ENCODE measurements around the gene SRCAP. TPM values are rescaled to one million over a fixed set of nuclear protein-coding genes. Genes with fewer than 3 reads are reported as not detected.

SRCAP gene
- total RNA-seq, 1 experiment from 2014 or later, result 58.5 TPM

- TF ChIP-seq OVOL2 (CRISPR knock-in tag; IDR thresholded peaks at IDR 0.05; ENCODE audit: borderline replicate concordance) (no peak; the same call in 1 of the 2 replicates), ZNF317 (CRISPR knock-in tag; IDR thresholded peaks at IDR 0.05; ENCODE audit: borderline replicate concordance, low read depth) (peak; percentile 42; the same call in 1 of the 2 replicates)
- TF ChIP-seq, protein P1, sequence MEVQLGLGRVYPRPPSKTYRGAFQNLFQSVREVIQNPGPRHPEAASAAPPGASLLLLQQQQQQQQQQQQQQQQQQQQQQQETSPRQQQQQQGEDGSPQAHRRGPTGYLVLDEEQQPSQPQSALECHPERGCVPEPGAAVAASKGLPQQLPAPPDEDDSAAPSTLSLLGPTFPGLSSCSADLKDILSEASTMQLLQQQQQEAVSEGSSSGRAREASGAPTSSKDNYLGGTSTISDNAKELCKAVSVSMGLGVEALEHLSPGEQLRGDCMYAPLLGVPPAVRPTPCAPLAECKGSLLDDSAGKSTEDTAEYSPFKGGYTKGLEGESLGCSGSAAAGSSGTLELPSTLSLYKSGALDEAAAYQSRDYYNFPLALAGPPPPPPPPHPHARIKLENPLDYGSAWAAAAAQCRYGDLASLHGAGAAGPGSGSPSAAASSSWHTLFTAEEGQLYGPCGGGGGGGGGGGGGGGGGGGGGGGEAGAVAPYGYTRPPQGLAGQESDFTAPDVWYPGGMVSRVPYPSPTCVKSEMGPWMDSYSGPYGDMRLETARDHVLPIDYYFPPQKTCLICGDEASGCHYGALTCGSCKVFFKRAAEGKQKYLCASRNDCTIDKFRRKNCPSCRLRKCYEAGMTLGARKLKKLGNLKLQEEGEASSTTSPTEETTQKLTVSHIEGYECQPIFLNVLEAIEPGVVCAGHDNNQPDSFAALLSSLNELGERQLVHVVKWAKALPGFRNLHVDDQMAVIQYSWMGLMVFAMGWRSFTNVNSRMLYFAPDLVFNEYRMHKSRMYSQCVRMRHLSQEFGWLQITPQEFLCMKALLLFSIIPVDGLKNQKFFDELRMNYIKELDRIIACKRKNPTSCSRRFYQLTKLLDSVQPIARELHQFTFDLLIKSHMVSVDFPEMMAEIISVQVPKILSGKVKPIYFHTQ (CRISPR knock-in tag; IDR thresholded peaks at IDR 0.05), result no peak
Measured at GRCh38 chr16:30775392-30776188, 76.6 kb downstream of the SRCAP start (continued).

DNA sequence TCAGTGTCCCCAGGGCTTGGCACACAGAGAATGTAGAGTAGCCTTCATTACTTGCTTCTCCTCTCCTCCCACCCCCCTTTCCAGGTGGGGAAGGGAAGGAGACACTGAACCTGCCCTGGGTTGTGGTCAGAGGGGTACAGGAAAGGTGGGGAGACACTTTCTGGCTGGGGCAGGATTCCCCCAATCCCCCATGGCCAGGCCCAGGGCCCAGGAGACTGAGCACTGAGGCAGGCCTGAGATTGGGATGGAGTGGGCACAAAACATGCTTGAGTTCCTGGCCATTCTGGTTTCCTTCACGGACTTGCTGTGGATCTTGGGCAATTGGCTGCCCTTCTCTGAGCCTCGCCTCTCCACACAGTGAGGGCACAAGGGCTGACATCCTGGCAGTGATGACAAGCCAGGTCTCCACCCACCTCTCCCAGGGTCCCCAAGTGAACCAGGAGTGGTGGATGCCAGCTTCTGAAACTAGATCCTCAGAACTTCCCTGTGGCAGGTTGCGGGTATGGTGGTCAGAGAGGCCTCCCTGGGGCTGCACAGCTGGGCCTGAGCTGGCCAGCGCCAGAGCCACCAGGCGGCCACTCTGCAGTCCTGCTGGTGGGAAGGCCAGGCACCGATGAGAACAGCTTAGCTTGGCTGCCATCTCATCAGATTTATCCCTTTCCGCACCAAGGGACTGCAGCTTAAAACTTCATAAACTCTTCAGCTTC, 78.8 kb downstream of the SRCAP start:
- ATAC-seq (no peak), DNase-seq (ENCODE audit: low spot score) (no peak)
- POLR2A ChIA-PET, result interaction anchor here (0.7 to 2.2 kb wide), 6 partner anchors 28 to 140 kb away, joined by 3 to 8 read pairs (median 3); partner anchors contain the start of gene PHKG2
- peak overlapping the region; percentile 91 for H3K4me3 Mint-ChIP-seq
- CTCF ChIA-PET, result interaction anchor here (0.6 to 2.1 kb wide), 7 partner anchors 26 to 165 kb away, joined by 3 to 18 read pairs (median 5); no protein-coding TSS in a partner anchor
- peaks cover 25% of the 10 kb centered on the region for H3K4me1 Mint-ChIP-seq
- no peak overlapping the region for H3K27ac Mint-ChIP-seq
- H3K27me3 Mint-ChIP-seq (ENCODE audit: low read depth), result no peaks in the 10 kb centered on the region; the same call in 1 of the 2 replicates
- H3K9me3 Mint-ChIP-seq, result no peaks in the 10 kb centered on the region
- H3K36me3 Mint-ChIP-seq, result peaks cover 15% of the 10 kb centered on the region
- TF ChIP-seq TEAD1 (CRISPR knock-in tag; IDR thresholded peaks at IDR 0.05) (no peak), ZNF219 (CRISPR knock-in tag; IDR thresholded peaks at IDR 0.05; ENCODE audit: borderline replicate concordance) (no peak), FOXJ3 (CRISPR knock-in tag; IDR thresholded peaks at IDR 0.05; ENCODE audit: borderline replicate concordance) (no peak), CDX4 (CRISPR knock-in tag; IDR thresholded peaks at IDR 0.05; ENCODE audit: borderline replicate concordance) (no peak), NR2C2 (CRISPR knock-in tag; IDR thresholded peaks at IDR 0.05) (no peak), CREM (CRISPR knock-in tag; IDR thresholded peaks at IDR 0.05) (no peak), CBFB (CRISPR knock-in tag; IDR thresholded peaks at IDR 0.05; ENCODE audit: low read depth) (no peak), FOXP1 (CRISPR knock-in tag; IDR thresholded peaks at IDR 0.05; ENCODE audit: borderline replicate concordance) (peak; percentile 29; the same call in 1 of the 2 replicates), ELF4 (CRISPR knock-in tag; IDR thresholded peaks at IDR 0.05; ENCODE audit: low read depth) (no peak), NFE2L1 (CRISPR knock-in tag; IDR thresholded peaks at IDR 0.05) (0 out of 2 replicates have a peak, but pooled peaks have one; percentile 15), ATF2 (CRISPR knock-in tag; IDR thresholded peaks at IDR 0.05; ENCODE audit: borderline replicate concordance, low read depth) (no peak), FOXK1 (CRISPR knock-in tag; IDR thresholded peaks at IDR 0.05) (no peak), CTCF (IDR thresholded peaks at IDR 0.05) (no peak)
- TF ChIP-seq, protein P2, sequence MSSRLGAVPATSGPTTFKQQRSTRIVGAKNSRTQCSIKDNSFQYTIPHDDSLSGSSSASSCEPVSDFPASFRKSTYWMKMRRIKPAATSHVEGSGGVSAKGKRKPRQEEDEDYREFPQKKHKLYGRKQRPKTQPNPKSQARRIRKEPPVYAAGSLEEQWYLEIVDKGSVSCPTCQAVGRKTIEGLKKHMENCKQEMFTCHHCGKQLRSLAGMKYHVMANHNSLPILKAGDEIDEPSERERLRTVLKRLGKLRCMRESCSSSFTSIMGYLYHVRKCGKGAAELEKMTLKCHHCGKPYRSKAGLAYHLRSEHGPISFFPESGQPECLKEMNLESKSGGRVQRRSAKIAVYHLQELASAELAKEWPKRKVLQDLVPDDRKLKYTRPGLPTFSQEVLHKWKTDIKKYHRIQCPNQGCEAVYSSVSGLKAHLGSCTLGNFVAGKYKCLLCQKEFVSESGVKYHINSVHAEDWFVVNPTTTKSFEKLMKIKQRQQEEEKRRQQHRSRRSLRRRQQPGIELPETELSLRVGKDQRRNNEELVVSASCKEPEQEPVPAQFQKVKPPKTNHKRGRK (CRISPR knock-in tag; IDR thresholded peaks at IDR 0.05; ENCODE audit: borderline replicate concordance), result no peak
- TF ChIP-seq, protein P3, sequence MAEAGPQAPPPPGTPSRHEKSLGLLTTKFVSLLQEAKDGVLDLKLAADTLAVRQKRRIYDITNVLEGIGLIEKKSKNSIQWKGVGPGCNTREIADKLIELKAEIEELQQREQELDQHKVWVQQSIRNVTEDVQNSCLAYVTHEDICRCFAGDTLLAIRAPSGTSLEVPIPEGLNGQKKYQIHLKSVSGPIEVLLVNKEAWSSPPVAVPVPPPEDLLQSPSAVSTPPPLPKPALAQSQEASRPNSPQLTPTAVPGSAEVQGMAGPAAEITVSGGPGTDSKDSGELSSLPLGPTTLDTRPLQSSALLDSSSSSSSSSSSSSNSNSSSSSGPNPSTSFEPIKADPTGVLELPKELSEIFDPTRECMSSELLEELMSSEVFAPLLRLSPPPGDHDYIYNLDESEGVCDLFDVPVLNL (CRISPR knock-in tag; IDR thresholded peaks at IDR 0.05; ENCODE audit: borderline replicate concordance, low read depth), result 0 out of 2 replicates have a peak, but pooled peaks have one; percentile 31
- TF ChIP-seq, protein P4, sequence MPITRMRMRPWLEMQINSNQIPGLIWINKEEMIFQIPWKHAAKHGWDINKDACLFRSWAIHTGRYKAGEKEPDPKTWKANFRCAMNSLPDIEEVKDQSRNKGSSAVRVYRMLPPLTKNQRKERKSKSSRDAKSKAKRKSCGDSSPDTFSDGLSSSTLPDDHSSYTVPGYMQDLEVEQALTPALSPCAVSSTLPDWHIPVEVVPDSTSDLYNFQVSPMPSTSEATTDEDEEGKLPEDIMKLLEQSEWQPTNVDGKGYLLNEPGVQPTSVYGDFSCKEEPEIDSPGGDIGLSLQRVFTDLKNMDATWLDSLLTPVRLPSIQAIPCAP (CRISPR knock-in tag; IDR thresholded peaks at IDR 0.05), result no peak
- TF ChIP-seq, protein P5, sequence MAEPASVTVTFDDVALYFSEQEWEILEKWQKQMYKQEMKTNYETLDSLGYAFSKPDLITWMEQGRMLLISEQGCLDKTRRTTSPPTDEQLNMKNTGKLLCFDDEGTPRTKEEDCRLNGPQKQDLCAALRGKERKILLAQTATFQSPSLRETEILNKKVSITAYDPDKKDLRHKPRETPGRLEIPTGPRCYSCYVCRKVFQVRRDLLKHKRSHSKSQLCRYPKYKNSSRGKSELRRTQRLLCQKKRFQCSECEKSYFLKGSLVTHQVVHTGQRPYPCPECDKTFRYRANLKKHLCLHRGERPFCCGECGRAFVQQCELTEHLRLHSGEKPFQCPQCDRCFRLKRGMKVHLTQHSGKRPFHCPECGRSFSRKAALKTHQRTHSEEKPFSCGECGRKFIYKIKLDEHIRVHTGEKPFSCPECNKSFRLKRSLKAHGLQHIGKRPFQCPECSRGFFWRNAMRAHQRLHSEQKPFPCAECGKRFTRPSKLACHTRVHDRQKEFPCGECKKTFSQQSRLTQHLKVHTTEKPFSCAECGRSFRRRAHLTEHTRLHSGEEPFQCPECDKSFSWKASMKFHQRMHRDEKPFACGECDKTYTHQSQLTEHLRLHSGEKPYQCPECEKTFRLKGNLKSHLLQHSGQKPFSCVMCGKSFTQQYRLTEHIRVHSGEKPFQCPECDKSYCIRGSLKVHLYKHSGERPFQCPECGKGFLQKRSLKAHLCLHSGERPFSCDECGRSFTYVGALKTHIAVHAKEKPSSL (CRISPR knock-in tag; conservative IDR thresholded peaks at IDR 0.05), result no peak

Measured in WTC11 (cell line).